GM19193 (cell line): ENCODE results near the gene RBM19.

Experiments used
- POLR2A ChIP-seq: IDR thresholded peaks from 4 replicates; pipeline ENCODE4 v1.6.1; 2011; ENCODE audit not compliant: insufficient read depth, insufficient read length; ENCODE audit errors: extremely low read depth

RBM19 gene

GRCh38 chr12:113994051-113994450, 27.9 kb upstream of the RBM19 start:
- TF ChIP-seq POLR2A, result no peak

DNA sequence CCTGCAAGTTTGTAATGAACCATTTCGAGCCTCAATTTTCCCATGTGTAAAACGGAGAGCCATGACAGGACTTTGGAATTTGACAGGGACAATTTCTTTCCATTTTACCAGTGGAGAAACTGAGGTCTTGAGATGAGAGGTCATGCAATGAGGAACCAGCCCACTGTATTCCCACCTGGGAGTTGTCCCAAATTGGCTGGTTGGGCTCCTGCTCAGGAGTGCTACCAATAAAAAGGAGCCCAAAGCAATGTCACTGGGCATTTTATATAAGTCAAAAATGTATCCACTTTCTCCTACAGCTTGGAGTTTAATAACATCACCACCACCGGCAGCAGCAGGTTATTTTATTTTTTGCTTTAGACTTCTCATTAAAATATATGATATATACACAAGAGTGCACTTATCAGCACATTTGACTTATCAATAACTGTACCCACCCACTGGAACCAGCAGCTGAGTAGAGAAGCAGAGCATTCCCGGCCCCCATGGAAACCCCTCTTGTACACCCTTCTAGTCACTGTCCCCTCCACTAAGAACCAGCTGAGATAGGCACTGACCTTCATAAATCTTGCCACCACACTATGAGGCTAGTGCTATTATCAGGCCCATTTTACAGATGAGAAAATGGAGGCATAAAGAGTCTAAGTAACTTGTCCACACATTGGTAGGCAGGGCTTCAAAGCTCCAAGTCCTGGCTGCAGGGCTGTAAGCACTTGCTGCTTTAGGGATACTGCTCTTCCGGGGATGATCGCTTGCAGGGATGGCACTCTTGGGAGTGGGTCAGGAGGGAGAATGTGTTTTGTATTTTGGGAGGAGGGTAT, 25.3 kb upstream of the RBM19 start:
- TF ChIP-seq POLR2A, result no peak

DNA sequence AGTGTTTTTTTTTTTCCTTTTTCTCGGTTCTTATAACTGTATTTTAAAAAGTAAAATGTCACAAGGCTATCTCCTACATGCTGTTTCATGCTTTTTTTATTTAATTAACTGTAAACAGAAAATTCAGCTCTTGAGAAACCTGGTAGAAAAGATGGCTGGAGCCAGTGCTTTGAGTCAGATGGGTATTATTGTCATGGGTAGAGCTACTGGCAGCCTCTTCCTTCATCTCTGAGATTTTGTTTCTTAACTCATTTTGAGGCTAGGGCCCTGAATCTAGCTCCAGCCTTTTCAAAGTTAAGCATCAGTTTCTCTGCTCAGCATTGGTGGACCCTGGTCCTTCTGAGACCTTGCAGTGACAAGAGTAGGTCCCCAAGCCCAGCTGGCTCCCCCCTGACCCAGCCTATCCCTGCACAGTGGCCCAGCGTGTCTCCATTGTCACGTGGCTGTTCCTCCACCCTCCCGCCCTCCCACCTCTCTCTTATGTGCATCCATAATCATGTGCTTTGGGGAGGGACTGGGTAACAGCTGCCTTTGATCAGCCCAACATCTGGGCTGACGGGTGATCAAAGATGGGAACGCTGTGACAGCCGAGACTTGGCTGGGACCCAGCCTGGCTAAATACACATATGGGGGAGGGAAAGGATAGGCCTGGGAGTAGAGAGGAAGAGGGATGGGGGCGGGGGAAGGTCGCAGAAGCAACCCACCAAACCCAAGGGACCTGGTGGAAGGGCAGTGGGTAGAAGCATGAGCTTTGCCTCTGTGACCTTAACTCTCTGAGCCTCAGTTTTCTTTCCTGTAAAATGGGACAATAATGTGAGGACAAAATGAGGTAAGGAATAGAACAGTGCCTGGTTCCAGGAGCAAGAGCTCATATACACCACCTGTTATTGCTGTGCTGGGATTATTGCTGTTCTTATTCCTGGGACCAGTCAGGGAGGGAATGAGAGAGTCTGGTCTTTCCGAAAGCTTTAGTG, 24.4 kb upstream of the RBM19 start:
- TF ChIP-seq POLR2A, result no peak

DNA sequence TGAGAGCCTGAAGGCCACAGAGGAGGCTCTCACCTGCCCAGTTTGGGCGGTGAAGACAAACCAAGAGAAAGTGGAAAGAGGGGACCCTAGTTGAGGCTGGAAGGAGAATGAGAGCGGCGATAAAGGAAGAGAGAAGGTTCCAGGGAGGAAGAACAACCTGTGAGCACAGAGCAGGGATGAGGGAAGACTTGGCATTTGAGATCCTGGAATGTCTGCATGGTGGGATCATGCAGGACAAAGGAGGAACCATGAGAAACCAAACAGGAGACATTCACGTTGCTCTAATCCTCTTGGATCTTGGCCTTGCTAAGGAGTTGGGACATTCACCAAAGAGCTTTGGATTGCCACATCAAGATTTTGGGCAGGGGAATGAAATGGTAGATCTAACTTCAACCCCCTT, 22.9 kb upstream of the RBM19 start:
- no peak for TF ChIP-seq POLR2A

GRCh38 chr12:113988064-113988451, 21.9 kb upstream of the RBM19 start:
- TF ChIP-seq POLR2A, result no peak

DNA sequence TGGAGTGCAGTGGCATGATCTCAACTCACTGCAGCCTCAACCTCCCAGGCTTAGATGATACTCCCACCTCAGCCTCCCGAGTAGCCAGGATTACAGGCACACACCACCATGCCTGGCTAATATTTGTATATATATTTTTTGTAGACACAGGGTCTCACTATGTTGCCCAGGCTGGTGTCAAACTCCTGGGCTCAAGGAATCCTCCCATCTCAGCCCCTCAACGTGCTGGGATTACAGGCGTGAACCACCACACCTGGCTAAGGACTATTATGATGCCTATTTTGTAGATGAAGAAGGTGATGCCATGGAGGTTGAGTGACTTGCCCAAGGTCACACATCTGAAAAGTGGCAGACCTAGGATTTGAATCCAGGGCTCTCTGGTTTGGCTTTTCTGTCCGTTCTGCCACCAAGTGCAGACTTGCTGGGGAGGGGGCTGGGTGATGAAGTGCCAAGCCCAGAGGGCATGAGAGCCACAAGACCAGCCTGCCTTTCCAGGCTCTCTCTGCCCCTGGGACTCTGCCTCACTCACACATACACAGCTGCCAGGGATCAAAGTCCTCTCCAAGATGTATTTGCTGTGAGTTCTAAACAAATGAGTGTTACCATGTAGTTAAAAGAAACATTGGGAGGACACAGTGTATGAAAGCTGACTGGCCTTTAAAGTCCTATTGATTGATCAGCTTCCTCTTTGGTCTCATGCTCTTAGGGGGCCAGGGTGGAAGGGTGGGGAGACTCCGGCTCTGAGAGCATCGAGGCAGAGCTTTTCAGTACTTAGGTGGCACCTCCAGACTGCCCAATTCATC, 21.3 kb upstream of the RBM19 start:
- TF ChIP-seq POLR2A, result no peak

DNA sequence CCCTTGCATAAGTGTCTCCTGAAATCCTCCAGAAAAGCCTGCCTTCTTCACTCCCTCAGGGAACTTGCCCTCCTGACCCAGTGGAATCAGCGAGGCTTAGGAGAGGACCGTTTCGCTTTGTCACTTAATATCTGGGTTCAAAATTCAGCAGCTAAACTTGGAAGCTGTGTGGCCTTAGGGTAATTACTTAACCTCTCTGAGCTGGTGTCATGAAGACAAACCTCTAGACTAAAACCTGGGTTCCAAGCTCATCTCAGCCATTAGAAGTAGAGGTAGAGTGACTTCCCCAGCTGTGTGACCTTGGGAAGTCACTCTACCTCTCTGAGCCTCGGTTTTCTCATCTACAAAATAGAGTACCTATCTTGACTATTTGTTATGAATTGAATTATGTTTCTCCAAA, 18.3 kb upstream of the RBM19 start:
- no peak for TF ChIP-seq POLR2A

GRCh38 chr12:113983777-113984448, 17.8 kb upstream of the RBM19 start:
- no peak for TF ChIP-seq POLR2A

DNA sequence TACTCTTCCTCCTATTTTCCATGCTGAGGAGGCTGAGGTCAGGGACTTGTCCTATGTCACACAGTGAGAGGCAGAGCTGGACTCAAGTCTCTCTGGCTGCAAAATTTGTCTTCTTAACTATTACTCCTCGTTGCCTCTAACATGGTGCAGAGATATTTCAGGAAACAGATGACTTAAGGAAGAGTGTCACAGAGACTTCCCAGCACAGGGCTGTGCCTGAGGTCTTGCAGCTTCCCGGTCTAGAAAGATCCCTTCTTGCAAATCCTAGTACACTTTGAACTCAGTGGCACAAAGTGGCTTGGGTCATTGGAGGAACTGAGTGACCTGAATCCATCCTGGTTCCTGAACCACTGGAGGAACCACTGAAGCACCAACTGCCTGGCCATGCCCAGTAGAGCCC, 17.1 kb upstream of the RBM19 start:
- TF ChIP-seq POLR2A, result no peak

DNA sequence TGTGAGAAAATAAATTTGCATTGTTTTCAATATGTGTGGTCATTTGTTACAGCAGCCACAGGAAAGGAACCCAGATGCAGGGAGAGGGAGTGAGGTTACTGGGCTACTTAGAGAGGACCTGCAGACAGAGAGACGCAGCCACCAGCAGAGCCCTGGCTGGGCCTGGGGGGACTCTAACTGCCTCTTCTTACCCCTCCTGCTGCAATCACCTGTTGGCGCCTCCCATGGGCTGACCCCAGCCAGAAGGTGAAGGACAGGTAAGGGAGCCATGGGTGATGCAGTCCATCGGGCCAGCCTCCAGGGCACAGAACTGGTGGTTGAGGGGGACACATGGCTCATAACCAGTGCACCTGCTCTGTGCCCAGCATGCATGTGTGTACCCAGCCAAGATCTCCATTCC, 15.8 kb upstream of the RBM19 start:
- TF ChIP-seq POLR2A, result no peak

DNA sequence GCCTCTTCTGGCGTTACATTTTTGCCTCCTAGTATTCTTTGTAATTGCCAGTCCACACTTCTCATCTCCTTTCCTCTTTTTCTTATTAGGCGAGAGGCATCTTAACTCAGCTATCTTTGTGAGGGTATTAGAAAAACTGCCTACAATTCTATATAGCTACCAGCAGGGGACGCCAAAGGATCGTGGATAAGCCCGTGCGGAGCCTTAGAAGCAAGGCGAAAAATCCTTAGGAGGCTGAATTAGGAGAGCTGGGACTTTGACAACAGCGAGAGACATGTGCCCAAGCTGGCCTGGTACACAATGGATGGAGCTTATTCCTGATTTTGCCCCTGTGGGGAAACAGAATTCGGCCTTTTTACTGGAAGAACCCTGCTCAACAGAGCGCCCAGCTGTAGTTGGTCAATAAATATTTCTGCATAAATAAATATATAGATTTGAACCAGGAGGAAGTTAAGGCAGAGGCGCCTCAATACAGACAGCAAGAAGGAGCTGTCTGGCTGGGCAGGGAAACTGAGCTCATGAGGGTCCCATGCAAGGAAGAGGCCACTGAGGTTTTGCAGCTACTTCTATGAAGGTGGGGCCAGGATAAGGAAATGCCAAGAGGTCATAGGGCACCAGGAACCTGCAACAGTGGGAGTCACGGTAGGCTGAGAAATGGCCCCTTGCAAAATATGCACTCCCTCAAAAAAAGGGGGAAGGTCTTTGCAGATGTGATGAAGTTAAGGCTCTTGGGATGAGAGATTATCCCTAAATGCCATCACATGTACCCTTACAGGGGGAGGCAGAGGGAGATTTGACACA, 14.6 kb upstream of the RBM19 start:
- TF ChIP-seq POLR2A, result no peak

- no peak for TF ChIP-seq POLR2A
These were observed 13.9 kb upstream of the RBM19 start for GRCh38 chr12:113980054-113980453.

DNA sequence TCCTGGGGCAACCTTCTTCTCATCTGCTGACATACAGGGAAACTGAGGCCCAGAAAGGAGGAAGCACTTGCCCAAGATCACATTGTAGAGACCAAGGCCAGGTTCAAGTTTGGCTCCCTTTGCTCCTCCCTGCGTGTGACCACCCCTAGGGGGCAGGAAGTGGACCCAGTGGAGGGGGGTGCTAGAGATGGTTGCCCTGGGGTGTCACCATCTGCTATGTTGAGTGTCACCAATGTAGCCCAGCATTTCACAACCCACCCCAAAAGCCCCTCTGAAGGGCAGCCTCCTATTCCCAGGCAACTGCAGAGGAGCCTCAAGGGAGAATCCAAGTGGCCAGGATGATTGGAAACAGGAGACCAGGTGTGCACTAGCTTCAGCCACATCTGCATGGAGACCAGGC, 12.0 kb upstream of the RBM19 start:
- no peak for TF ChIP-seq POLR2A

GRCh38 chr12:113974006-113974405, 7.9 kb upstream of the RBM19 start:
- TF ChIP-seq POLR2A, result no peak
